Measurements from ENCODE around the gene AMIGO1.
A peak's percentile ranks its signal among the peaks of the same experiment; 100 is the strongest.

AMIGO1 gene

GRCh38 chr1:109487261-109487660 is 22.3 kb downstream of the AMIGO1 start:
- H2AFZ ChIP-seq (ENCODE audit: low read depth), result no peak overlapping the region
- H3K4me1 ChIP-seq (ENCODE audit: low read depth, poor library complexity, severe bottlenecking), result peaks cover 18% of the 10 kb centered on the region
- no peaks in the 10 kb centered on the region for H4K20me1 ChIP-seq (ENCODE audit: insufficient read depth)
- no peaks in the 10 kb centered on the region for H3K36me3 ChIP-seq (ENCODE audit: insufficient read depth)
- peaks cover 3% of the 10 kb centered on the region; the same call in 1 of the 2 replicates for H3K27me3 ChIP-seq (ENCODE audit: insufficient read depth, low read depth)
- TF ChIP-seq CTCF (conservative IDR thresholded peaks at IDR 0.05; ENCODE audit: low read depth, low read length), result no peak
- H3K79me2 ChIP-seq (ENCODE audit: insufficient read depth, low read depth), result peaks cover 9% of the 10 kb centered on the region; the same call in 1 of the 2 replicates
- H3K4me3 ChIP-seq (IDR thresholded peaks at IDR 0.05; ENCODE audit: insufficient read depth, low read depth, low read length), result no peak overlapping the region
- no peak overlapping the region for H3K27ac ChIP-seq
- H3K9ac ChIP-seq, result no peak overlapping the region
- no peak overlapping the region for H3K4me2 ChIP-seq

GRCh38 chr1:109485001-109485400 is 24.5 kb downstream of the AMIGO1 start:
- no peak for TF ChIP-seq CTCF (conservative IDR thresholded peaks at IDR 0.05; ENCODE audit: low read depth, low read length)
- peaks cover 24% of the 10 kb centered on the region; the same call in 1 of the 2 replicates for H3K27me3 ChIP-seq (ENCODE audit: insufficient read depth, low read depth)
- peak overlapping the region; percentile 100 for H3K4me3 ChIP-seq (IDR thresholded peaks at IDR 0.05; ENCODE audit: insufficient read depth, low read depth, low read length)
- H3K9ac ChIP-seq, result peak overlapping the region; percentile 98; the same call in 1 of the 2 replicates
- peak overlapping the region; percentile 85 for H2AFZ ChIP-seq (ENCODE audit: low read depth)
- H3K4me1 ChIP-seq (ENCODE audit: low read depth, poor library complexity, severe bottlenecking), result peaks cover 18% of the 10 kb centered on the region
- peaks cover 9% of the 10 kb centered on the region; the same call in 1 of the 2 replicates for H3K79me2 ChIP-seq (ENCODE audit: insufficient read depth, low read depth)
- H3K36me3 ChIP-seq (ENCODE audit: insufficient read depth), result no peaks in the 10 kb centered on the region
- peak overlapping the region; percentile 99 for H3K4me2 ChIP-seq
- H3K27ac ChIP-seq, result peak overlapping the region; percentile 85; the same call in 1 of the 2 replicates
- H4K20me1 ChIP-seq (ENCODE audit: insufficient read depth), result no peaks in the 10 kb centered on the region

- Histone ChIP-seq H3K36me3 (ENCODE audit: insufficient read depth) (no peaks in the 10 kb centered on the region), H3K27me3 (ENCODE audit: insufficient read depth, low read depth) (peaks cover 28% of the 10 kb centered on the region; the same call in 1 of the 2 replicates), H3K4me2 (peak overlapping the region; percentile 99), H3K9ac (peak overlapping the region; percentile 98), H2AFZ (ENCODE audit: low read depth) (peak overlapping the region; percentile 85), H3K4me3 (IDR thresholded peaks at IDR 0.05; ENCODE audit: insufficient read depth, low read depth, low read length) (peak overlapping the region; percentile 100), H3K27ac (peak overlapping the region; percentile 85), H3K4me1 (ENCODE audit: low read depth, poor library complexity, severe bottlenecking) (peaks cover 18% of the 10 kb centered on the region), H3K79me2 (ENCODE audit: insufficient read depth, low read depth) (peaks cover 9% of the 10 kb centered on the region; the same call in 1 of the 2 replicates), H4K20me1 (ENCODE audit: insufficient read depth) (no peaks in the 10 kb centered on the region)
- no peak for TF ChIP-seq CTCF (conservative IDR thresholded peaks at IDR 0.05; ENCODE audit: low read depth, low read length)
These were observed 25.0 kb downstream of the AMIGO1 start for GRCh38 chr1:109484519-109484975.

GRCh38 chr1:109483672-109484518 is 25.6 kb downstream of the AMIGO1 start, which contains the start of gene ATXN7L2:
Gene ATXN7L2 (plus strand): TSS chr1:109483905. CDS start chr1:109483954, 49 bp downstream.
- Histone ChIP-seq H3K36me3 (ENCODE audit: insufficient read depth) (no peaks in the 10 kb centered on the region), H3K9ac (peak within 1 kb of the TSS; percentile 98), H3K4me2 (peak within 1 kb of the TSS; percentile 100), H3K27me3 (ENCODE audit: insufficient read depth, low read depth) (peaks cover 29% of the 10 kb centered on the region; the same call in 1 of the 2 replicates), H2AFZ (ENCODE audit: low read depth) (peak within 1 kb of the TSS; percentile 99), H3K4me3 (IDR thresholded peaks at IDR 0.05; ENCODE audit: insufficient read depth, low read depth, low read length) (peak within 1 kb of the TSS; percentile 100), H3K27ac (peak within 1 kb of the TSS; percentile 85), H3K4me1 (ENCODE audit: low read depth, poor library complexity, severe bottlenecking) (peaks cover 21% of the 10 kb centered on the region), H3K79me2 (ENCODE audit: insufficient read depth, low read depth) (peaks cover 9% of the 10 kb centered on the region; the same call in 1 of the 2 replicates), H4K20me1 (ENCODE audit: insufficient read depth) (no peaks in the 10 kb centered on the region)
- no peak for TF ChIP-seq CTCF (conservative IDR thresholded peaks at IDR 0.05; ENCODE audit: low read depth, low read length)

All from KMS-11 (cell line).